BJ (cell line): ENCODE data around the gene KIFAP3. TPM values are rescaled to one million over a fixed set of nuclear protein-coding genes. Genes with fewer than 3 reads are reported as not detected.
"Not testable (repeated sequence)": the region's sequence is repeated elsewhere in the genome, so short reads cannot be mapped to it uniquely, and the experiment has no call there.

Source experiments
- CTCF ChIA-PET: fragments of 350-600 bp; formaldehyde crosslinking; extraction: SDS; loops from one replicate; lab custom pipeline; 2021; ENCODE audit warnings: antibody characterized with exemption, inconsistent platforms; lab: Yijun Ruan, JAX
- POLR2A ChIA-PET: fragments of 300-600 bp; sonication (Branson Sonifier 250); formaldehyde crosslinking; extraction: SDS; loops from one replicate; lab custom pipeline; 2021; ENCODE audit warnings: antibody characterized with exemption; lab: Charles Lee
- DNase-seq: peaks from one replicate; pipeline ENCODE4 v3.0.0-alpha.2; 2011; ENCODE audit warnings: low read depth
- H3K27me3 ChIP-seq: 2 replicates; pipeline ENCODE4 v1.6.0; 2011; ENCODE audit warnings: low read length; ENCODE audit not compliant: control insufficient read depth, insufficient read depth
- H3K36me3 ChIP-seq: 2 replicates; pipeline ENCODE4 v1.5.1; 2011; ENCODE audit warnings: low read length; ENCODE audit not compliant: control insufficient read depth, insufficient read depth
- H3K4me3 ChIP-seq: 2 replicates; pipeline ENCODE4 v1.5.1; 2011; ENCODE audit warnings: low read depth, mild to moderate bottlenecking, control low read depth, low read length
- CTCF ChIP-seq: IDR thresholded peaks from 2 replicates; pipeline ENCODE4 v1.5.1; 2011; ENCODE audit warnings: low read depth, mild to moderate bottlenecking, control low read depth, inconsistent platforms, low read length, moderate library complexity; ENCODE audit not compliant: insufficient read depth
- polyA plus RNA-seq: library from polyadenylated mRNA; depleted of rRNA; stranded (reverse); fragments of >200 nt; gene quantifications from 2 replicates; pipeline ENCODE4 v1.2.3, GENCODE V29; 2011

Gene KIFAP3
- polyA plus RNA-seq, 1 experiment: 6.1 TPM

- CTCF ChIA-PET: no interaction called here
- POLR2A ChIA-PET: no interaction called here
- no peak for DNase-seq
- Histone ChIP-seq H3K36me3 (no peaks in the 10 kb centered on the region), H3K27me3 (no peaks in the 10 kb centered on the region), H3K4me3 (no peak overlapping the region)
- no peak for TF ChIP-seq CTCF
These were observed 11.2 kb downstream of the KIFAP3 start for GRCh38 chr1:170063109-170063826.

GRCh38 chr1:170061676-170062075, 12.8 kb downstream of the KIFAP3 start:
- H3K36me3 ChIP-seq, DNase-seq, POLR2A ChIA-PET, H3K27me3 ChIP-seq, CTCF ChIA-PET, H3K4me3 ChIP-seq: not testable (repeated sequence)

- DNase-seq, POLR2A ChIA-PET, H3K27me3 ChIP-seq, H3K4me3 ChIP-seq, H3K36me3 ChIP-seq, CTCF ChIA-PET: not testable (repeated sequence)
These were observed 14.4 kb downstream of the KIFAP3 start for GRCh38 chr1:170060015-170060520.

GRCh38 chr1:170049176-170049800, 25.2 kb downstream of the KIFAP3 start:
- no peak for DNase-seq
- H3K36me3 ChIP-seq: no peaks in the 10 kb centered on the region
- ChIA-PET CTCF (no interaction called here), POLR2A (no interaction called here)
- H3K4me3 ChIP-seq: no peak overlapping the region
- no peaks in the 10 kb centered on the region for H3K27me3 ChIP-seq
- no peak for TF ChIP-seq CTCF

- Histone ChIP-seq H3K36me3 (no peaks in the 10 kb centered on the region), H3K27me3 (no peaks in the 10 kb centered on the region), H3K4me3 (no peak overlapping the region)
- DNase-seq: no peak
- POLR2A ChIA-PET: no interaction called here
- no peak for TF ChIP-seq CTCF
- CTCF ChIA-PET: interaction anchor here (0.6 kb wide), 1 partner anchor 254 kb away, joined by 3 read pairs; no protein-coding TSS in a partner anchor
These were observed 26.0 kb downstream of the KIFAP3 start for GRCh38 chr1:170048515-170048914.

- ChIA-PET CTCF (no interaction called here), POLR2A (no interaction called here)
- DNase-seq: no peak
- no peak for TF ChIP-seq CTCF
- H3K4me3 ChIP-seq: no peak overlapping the region
- no peaks in the 10 kb centered on the region for H3K36me3 ChIP-seq
- H3K27me3 ChIP-seq: no peaks in the 10 kb centered on the region
These were observed 30.3 kb downstream of the KIFAP3 start for GRCh38 chr1:170044187-170044586.
